Psoas muscle (tissue), 8 donors: Measurements from ENCODE around the gene CIBAR2. TPM values are rescaled to one million over a fixed set of nuclear protein-coding genes. Genes with fewer than 3 reads are reported as not detected.

Source experiments
- ATAC-seq, 4 donors: fragments of 200-7000 bp; cut with Tn5 transposase; one replicate each; pipeline ENCODE4 v1.9.1; 2020; ENCODE audit warnings: moderate library complexity in 3 of 4, mild to moderate bottlenecking in 2 of 4
- DNase-seq, 2 donors: peaks; one replicate each; pipeline ENCODE4 v3.0.0-alpha.2; 2020
- H3K27ac ChIP-seq: fragments of 200-600 bp; one replicate; pipeline ENCODE4 v1.8.0; 2022
- H3K27me3 ChIP-seq, 3 donors: fragments of 200-600 bp in 1 of 3; one replicate each; pipeline versions ENCODE4 v1.6.1 to v1.8.0; 2013 to 2022; ENCODE audit warnings: low read length in 2 of 3, mild to moderate bottlenecking in 2 of 3, moderate library complexity in 1 of 3; ENCODE audit not compliant: insufficient read depth in 3 of 3
- H3K36me3 ChIP-seq, 2 donors: fragments of 200-600 bp in 1 of 2; one replicate each; pipeline versions ENCODE4 v1.6.1 to v1.8.0; 2013 to 2022; ENCODE audit warnings: low read depth in 1 of 2, mild to moderate bottlenecking in 1 of 2, moderate library complexity in 1 of 2; ENCODE audit not compliant: insufficient read depth in 1 of 2
- H3K4me1 ChIP-seq: fragments of 200-600 bp; one replicate; pipeline ENCODE4 v1.8.0; 2022
- H3K4me3 ChIP-seq: fragments of 200-600 bp; one replicate; pipeline ENCODE4 v1.8.0; 2022; ENCODE audit warnings: mild to moderate bottlenecking
- H3K9me3 ChIP-seq: fragments of 200-600 bp; one replicate; pipeline ENCODE4 v1.8.0; 2022
- WGBS, 3 donors: extraction: QIAGEN DNeasy Blood & Tissue Kit; methylation state at CpG; one replicate each; pipeline versions ENCODE4 v1.1.6 to v1.1.7; 2013; 5-methylcytosine and 5-hydroxymethylcytosine counted together
- intact Hi-C, 2 donors: fragments of 100-400 bp; cut with DNase I; formaldehyde crosslinking; loops; one replicate each; pipeline versions ENCODE4 v1.11.0 to v1.14.2; 2022
- polyA plus RNA-seq, 3 donors: library from polyadenylated mRNA; stranded (reverse); fragments of 200-250 nt; gene quantifications; one replicate each; pipeline ENCODE4 v1.2.3, GENCODE V29; 2013
- total RNA-seq, 4 donors: library from RNA; stranded (reverse); fragmentation: NEBNext Ultra II Directional in 2 of 4; extraction: Animal tissue kit (Norgen Biotek cat#: 25700) in 2 of 4; gene quantifications; one replicate each; pipeline versions ENCODE4 v1.2.1 to v1.2.4, GENCODE V29; 2021 to 2023
- TF ChIP-seq, protein P1 (sequence below): fragments of 200-600 bp; IDR thresholded peaks from one replicate; pipeline ENCODE4 v1.8.0; 2022; ENCODE audit warnings: antibody characterized with exemption
- donor health status: healthy with polysubstance abuse.
- donor health status: DM: no; HTN: no; CAD: no; lungs with moderate emphysema.
- donor health status: Bipolar disorder and iron deficiency.
- donor health status: healthy.
- donor health status: DM: yes; HTN: yes; CAD: no.
- donor health status: DM: no; HTN: no; CAD: no.
- donor health status: DM: no; HTN: no; CAD: no.
- donor health status: DM: yes; HTN: yes; CAD: no.

The CIBAR2 gene
- total and polyA plus RNA-seq, 7 donors: 0.36 TPM; not detected in 6

GRCh38 chr16:85067024-85067423 is 45.2 kb downstream of the CIBAR2 start:
- intact Hi-C loops: no loop called here
- no peaks in the 10 kb centered on the region for H3K4me1 ChIP-seq
- ATAC-seq: peak in 1 of 4 donors; percentile 12
- no peak for DNase-seq
- no peaks in the 10 kb centered on the region for H3K27me3 ChIP-seq
- TF ChIP-seq, protein P1, sequence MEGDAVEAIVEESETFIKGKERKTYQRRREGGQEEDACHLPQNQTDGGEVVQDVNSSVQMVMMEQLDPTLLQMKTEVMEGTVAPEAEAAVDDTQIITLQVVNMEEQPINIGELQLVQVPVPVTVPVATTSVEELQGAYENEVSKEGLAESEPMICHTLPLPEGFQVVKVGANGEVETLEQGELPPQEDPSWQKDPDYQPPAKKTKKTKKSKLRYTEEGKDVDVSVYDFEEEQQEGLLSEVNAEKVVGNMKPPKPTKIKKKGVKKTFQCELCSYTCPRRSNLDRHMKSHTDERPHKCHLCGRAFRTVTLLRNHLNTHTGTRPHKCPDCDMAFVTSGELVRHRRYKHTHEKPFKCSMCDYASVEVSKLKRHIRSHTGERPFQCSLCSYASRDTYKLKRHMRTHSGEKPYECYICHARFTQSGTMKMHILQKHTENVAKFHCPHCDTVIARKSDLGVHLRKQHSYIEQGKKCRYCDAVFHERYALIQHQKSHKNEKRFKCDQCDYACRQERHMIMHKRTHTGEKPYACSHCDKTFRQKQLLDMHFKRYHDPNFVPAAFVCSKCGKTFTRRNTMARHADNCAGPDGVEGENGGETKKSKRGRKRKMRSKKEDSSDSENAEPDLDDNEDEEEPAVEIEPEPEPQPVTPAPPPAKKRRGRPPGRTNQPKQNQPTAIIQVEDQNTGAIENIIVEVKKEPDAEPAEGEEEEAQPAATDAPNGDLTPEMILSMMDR: no peak
- H3K4me3 ChIP-seq: no peak overlapping the region
- WGBS, 3 donors: 93 to 96% (median 94%) methylated on average over 16 to 18 of the region's 18 CpGs
- H3K9me3 ChIP-seq: no peaks in the 10 kb centered on the region
- H3K36me3 ChIP-seq: peaks cover 4 to 39% of the 10 kb centered on the region in 2 donors
- no peak overlapping the region for H3K27ac ChIP-seq

- Histone ChIP-seq H3K4me1 (no peaks in the 10 kb centered on the region), H3K9me3 (no peaks in the 10 kb centered on the region), H3K27me3 (no peaks in the 10 kb centered on the region), H3K4me3 (no peak overlapping the region), H3K27ac (no peak overlapping the region), H3K36me3 (peaks cover 4 to 39% of the 10 kb centered on the region in 2 donors)
- intact Hi-C loops: no loop called here
- WGBS, 3 donors: 87 to 95% (median 92%) methylated on average over 12 of the region's 12 CpGs
- ATAC-seq: no peak
- TF ChIP-seq, protein P1: no peak
- no peak for DNase-seq
Observed at GRCh38 chr16:85066346-85066885, 45.9 kb downstream of the CIBAR2 start.

GRCh38 chr16:85065099-85065498 is 47.2 kb downstream of the CIBAR2 start:
- no peak for DNase-seq
- H3K27me3 ChIP-seq: no peaks in the 10 kb centered on the region
- H3K27ac ChIP-seq: no peak overlapping the region
- TF ChIP-seq, protein P1: no peak
- 93 to 96% (median 93%) methylated on average over 13 of the region's 13 CpGs for WGBS, 3 donors
- intact Hi-C loops: no loop called here
- no peak overlapping the region for H3K4me3 ChIP-seq
- peaks cover 4 to 29% of the 10 kb centered on the region in 2 donors for H3K36me3 ChIP-seq
- no peaks in the 10 kb centered on the region for H3K4me1 ChIP-seq
- ATAC-seq: no peak
- H3K9me3 ChIP-seq: no peaks in the 10 kb centered on the region

GRCh38 chr16:85064186-85064585 is 48.1 kb downstream of the CIBAR2 start:
- 95% methylated on average over 6 of the region's 6 CpGs for WGBS, 3 donors
- no peaks in the 10 kb centered on the region for H3K27me3 ChIP-seq
- peaks cover 4 to 20% of the 10 kb centered on the region in 2 donors for H3K36me3 ChIP-seq
- TF ChIP-seq, protein P1: no peak
- DNase-seq (no peak), ATAC-seq (no peak)
- H3K4me3 ChIP-seq: no peak overlapping the region
- no peaks in the 10 kb centered on the region for H3K4me1 ChIP-seq
- no peaks in the 10 kb centered on the region for H3K9me3 ChIP-seq
- no peak overlapping the region for H3K27ac ChIP-seq
- intact Hi-C loops: no loop called here

GRCh38 chr16:85062845-85063244 is 49.4 kb downstream of the CIBAR2 start:
- peaks cover 4 to 12% of the 10 kb centered on the region in 2 donors for H3K36me3 ChIP-seq
- TF ChIP-seq, protein P1: no peak
- intact Hi-C loops: no loop called here
- H3K9me3 ChIP-seq: no peaks in the 10 kb centered on the region
- H3K27me3 ChIP-seq: no peaks in the 10 kb centered on the region
- H3K4me1 ChIP-seq: no peaks in the 10 kb centered on the region
- DNase-seq: no peak
- no peak overlapping the region for H3K27ac ChIP-seq
- H3K4me3 ChIP-seq: no peak overlapping the region
- 89 to 96% (median 92%) methylated on average over 11 of the region's 11 CpGs for WGBS, 3 donors
- ATAC-seq: no peak
